H1 (cell line): ENCODE measurements around the gene ACSL4. TPM values are rescaled to one million over a fixed set of nuclear protein-coding genes. Genes with fewer than 3 reads are reported as not detected.

Source experiments
- CTCF ChIA-PET: fragments of 300-600 bp; sonication (Branson Sonifier 250); formaldehyde crosslinking; loops from one replicate; lab custom pipeline; 2021; ENCODE audit not compliant: partially characterized antibody; lab: Charles Lee
- POLR2A ChIA-PET: fragments of 300-600 bp; sonication (Branson Sonifier 250); formaldehyde crosslinking; loops from one replicate; lab custom pipeline; 2021; ENCODE audit warnings: inconsistent platforms; ENCODE audit not compliant: partially characterized antibody; lab: Charles Lee
- DNase-seq, 2 experiments: peaks; one replicate each; pipeline versions ENCODE4 v3.0.0 to v3.0.0-alpha.2; 2010 to 2022; ENCODE audit warnings: low spot score in 2 of 2, low read depth in 1 of 2, mixed read lengths in 1 of 2
- FAIRE-seq: peaks from 2 replicates; lab custom pipeline; 2011; peaks lifted over from hg19 to GRCh38; lab: Jason Lieb, UNC
- H2AFZ ChIP-seq: 2 replicates; pipeline ENCODE4 v1.8.1; 2012; ENCODE audit warnings: low read length, inconsistent platforms
- H2AK5ac ChIP-seq: 2 replicates; pipeline ENCODE4 v1.6.1; 2013; ENCODE audit warnings: low read depth, low read length
- H2BK120ac ChIP-seq: replicated peaks from 2 replicates; pipeline ENCODE3; 2013; ENCODE audit warnings: low read depth, low read length, inconsistent platforms
- H2BK12ac ChIP-seq: 2 replicates; pipeline ENCODE4 v1.6.1; 2013; ENCODE audit warnings: low read depth, low read length
- H2BK15ac ChIP-seq: 2 replicates; pipeline ENCODE4 v1.6.1; 2013; ENCODE audit warnings: low read length
- H2BK20ac ChIP-seq: 2 replicates; pipeline ENCODE4 v1.6.1; 2013; ENCODE audit warnings: low read length
- H2BK5ac ChIP-seq: 2 replicates; pipeline ENCODE4 v1.6.1; 2013; ENCODE audit warnings: low read depth, low read length
- H3K14ac ChIP-seq: 2 replicates; pipeline ENCODE4 v1.6.1; 2013; ENCODE audit warnings: inconsistent platforms; ENCODE audit not compliant: insufficient read length
- H3K18ac ChIP-seq: 2 replicates; pipeline ENCODE4 v1.6.1; 2013; ENCODE audit warnings: low read length; ENCODE audit errors: extremely low read depth
- H3K23ac ChIP-seq: 2 replicates; pipeline ENCODE4 v1.6.1; 2013; ENCODE audit warnings: inconsistent platforms; ENCODE audit not compliant: insufficient read length
- H3K23me2 ChIP-seq: 2 replicates; pipeline ENCODE4 v1.6.1; 2013; ENCODE audit warnings: low read depth, low read length
- H3K27ac ChIP-seq: 2 replicates; pipeline ENCODE4 v1.6.1; 2011; ENCODE audit warnings: low read depth, low read length, inconsistent platforms
- H3K27me3 ChIP-seq, 4 experiments: replicated peaks in 1 of 4; 1 replicate in 1 of 4; 2 replicates in 3 of 4; pipeline versions ENCODE4 v1.6.1 to v1.8.1; 2011 to 2013; ENCODE audit warnings: low read length in 3 of 4, mild to moderate bottlenecking in 3 of 4, inconsistent platforms in 2 of 4, mixed read lengths in 2 of 4, moderate library complexity in 1 of 4; ENCODE audit not compliant: control insufficient read depth in 3 of 4, insufficient read depth in 3 of 4; ENCODE audit errors: extremely low read depth in 1 of 4
- H3K36me3 ChIP-seq, 4 experiments: 2 replicates each; pipeline versions ENCODE4 v1.6.1 to v1.8.1; 2011 to 2013; ENCODE audit warnings: mild to moderate bottlenecking in 4 of 4, low read length in 3 of 4, moderate library complexity in 2 of 4, control low read depth in 1 of 4, inconsistent platforms in 1 of 4; ENCODE audit not compliant: insufficient read depth in 4 of 4, control insufficient read depth in 2 of 4
- H3K4ac ChIP-seq: replicated peaks from 2 replicates; pipeline ENCODE3; 2013; ENCODE audit warnings: low read length, low read depth, mixed read lengths, inconsistent platforms; ENCODE audit not compliant: insufficient read length
- H3K4me1 ChIP-seq, 4 experiments: replicated peaks in 1 of 4; 1 replicate in 1 of 4; 2 replicates in 3 of 4; pipeline versions ENCODE4 v1.6.1 to v1.8.1; 2011 to 2013; ENCODE audit warnings: low read length in 3 of 4, inconsistent platforms in 2 of 4, mixed read lengths in 1 of 4; ENCODE audit not compliant: insufficient read depth in 4 of 4, control insufficient read depth in 3 of 4
- H3K4me2 ChIP-seq, 2 experiments: 2 replicates each; pipeline versions ENCODE4 v1.6.1 to v1.8.1; 2011 to 2013; ENCODE audit warnings: low read depth in 2 of 2, low read length in 2 of 2, control low read depth in 1 of 2, inconsistent platforms in 1 of 2, mild to moderate bottlenecking in 1 of 2; ENCODE audit not compliant: insufficient read depth in 1 of 2
- H3K4me3 ChIP-seq, 4 experiments: fragments of 200-600, 300-600 bp in 1 of 4; sonication (generic), shearing (Covaris generic), sonication (Bioruptor Twin) in 1 of 4; 2 replicates each; pipeline versions ENCODE4 v1.5.1 to v1.8.1; 2011 to 2016; ENCODE audit warnings: low read length in 4 of 4, low read depth in 3 of 4, control low read depth in 2 of 4, inconsistent platforms in 2 of 4, mild to moderate bottlenecking in 2 of 4, mixed read lengths in 1 of 4, moderate library complexity in 1 of 4; ENCODE audit not compliant: insufficient read depth in 2 of 4; ENCODE audit errors: extremely low read depth in 1 of 4
- H3K56ac ChIP-seq: replicated peaks from 2 replicates; pipeline ENCODE3; 2013; ENCODE audit warnings: low read depth, mild to moderate bottlenecking, mixed read lengths, low read length, inconsistent platforms; ENCODE audit not compliant: insufficient read length
- H3K79me1 ChIP-seq: 2 replicates; pipeline ENCODE4 v1.6.1; 2013; ENCODE audit warnings: low read depth, low read length, control low read depth
- H3K79me2 ChIP-seq, 2 experiments: 2 replicates each; pipeline versions ENCODE4 v1.6.1 to v1.8.1; 2012 to 2013; ENCODE audit warnings: low read length in 2 of 2, mild to moderate bottlenecking in 2 of 2, inconsistent platforms in 1 of 2; ENCODE audit not compliant: insufficient read depth in 2 of 2, control insufficient read depth in 1 of 2
- H3K9ac ChIP-seq, 4 experiments: replicated peaks in 1 of 4; 1 replicate in 1 of 4; 2 replicates in 3 of 4; pipeline versions ENCODE4 v1.6.1 to v1.8.1; 2011 to 2013; ENCODE audit warnings: low read depth in 3 of 4, low read length in 3 of 4, control low read depth in 2 of 4, mild to moderate bottlenecking in 2 of 4, moderate library complexity in 2 of 4, inconsistent platforms in 1 of 4; ENCODE audit errors: extremely low read depth in 1 of 4
- H3K9me3 ChIP-seq, 2 experiments: 2 replicates each; pipeline versions ENCODE4 v1.6.1 to v1.8.1; 2012 to 2013; ENCODE audit warnings: mild to moderate bottlenecking in 2 of 2, moderate library complexity in 2 of 2, control low read depth in 1 of 2, inconsistent platforms in 1 of 2, low read depth in 1 of 2, low read length in 1 of 2, mixed read lengths in 1 of 2; ENCODE audit not compliant: insufficient read depth in 2 of 2
- H4K20me1 ChIP-seq, 2 experiments: replicated peaks in 1 of 2; 2 replicates each; pipeline versions ENCODE3 to v1.8.1; 2011 to 2013; ENCODE audit warnings: inconsistent platforms in 2 of 2, low read length in 2 of 2, mild to moderate bottlenecking in 1 of 2; ENCODE audit not compliant: insufficient read depth in 2 of 2, control insufficient read depth in 1 of 2
- H4K5ac ChIP-seq: 2 replicates; pipeline ENCODE4 v1.6.1; 2013; ENCODE audit warnings: low read length, low read depth, mixed read lengths, inconsistent platforms; ENCODE audit not compliant: insufficient read length
- H4K8ac ChIP-seq: 2 replicates; pipeline ENCODE4 v1.8.0; 2013; ENCODE audit warnings: mild to moderate bottlenecking, moderate library complexity, low read length, inconsistent platforms; ENCODE audit not compliant: insufficient read depth; ENCODE audit errors: extremely low read depth
- H4K91ac ChIP-seq: replicated peaks from 2 replicates; pipeline ENCODE3; 2013; ENCODE audit warnings: low read length, mixed read lengths, inconsistent platforms; ENCODE audit not compliant: insufficient read length
- EP300 ChIP-seq, 2 experiments: IDR thresholded peaks; 1 replicate in 1 of 2; 2 replicates in 1 of 2; pipeline ENCODE4 v1.6.1; 2011 to 2012; ENCODE audit warnings: low read depth in 2 of 2, low read length in 2 of 2, mild to moderate bottlenecking in 2 of 2, borderline replicate concordance in 1 of 2, inconsistent platforms in 1 of 2, moderate library complexity in 1 of 2
- EZH2 ChIP-seq: fragments of 200-600 bp; sonication (generic); IDR thresholded peaks from 2 replicates; pipeline ENCODE4 v1.7.1; 2012; ENCODE audit warnings: low read depth, mild to moderate bottlenecking, moderate library complexity, low read length, inconsistent platforms; ENCODE audit not compliant: severe bottlenecking
- GABPA ChIP-seq: IDR thresholded peaks from 2 replicates; pipeline ENCODE4 v1.6.1; 2011; ENCODE audit warnings: mild to moderate bottlenecking, low read length, moderate library complexity, borderline replicate concordance; ENCODE audit not compliant: insufficient read depth
- SAP30 ChIP-seq: fragments of 300-600 bp; sonication (generic); IDR thresholded peaks from 2 replicates; pipeline ENCODE4 v1.7.1; 2012; ENCODE audit warnings: low read length, moderate library complexity, mild to moderate bottlenecking, inconsistent platforms; ENCODE audit not compliant: insufficient read depth, insufficient replicate concordance
- SP2 ChIP-seq: IDR thresholded peaks from 2 replicates; pipeline ENCODE4 v1.6.1; 2012; ENCODE audit warnings: mild to moderate bottlenecking, low read length, inconsistent platforms
- WGBS, 2 experiments: shearing (Covaris generic) in 1 of 2; methylation state at CpG; one replicate each; pipeline versions ENCODE4 v1.1.6 to v1.1.7; 2013 to 2015; ENCODE audit warnings: low lambda C conversion rate in 2 of 2, mixed read lengths in 2 of 2, inconsistent platforms in 1 of 2, low coverage in 1 of 2, missing lambda C conversion rate in 1 of 2; ENCODE audit not compliant: insufficient replicate concordance in 2 of 2, insufficient coverage in 1 of 2, insufficient read length in 1 of 2; ENCODE audit errors: extremely low coverage in 1 of 2, missing lambda C conversion rate in 1 of 2; 5-methylcytosine and 5-hydroxymethylcytosine counted together
- polyA plus RNA-seq, 7 experiments: library from polyadenylated mRNA; depleted of rRNA in 3 of 7; stranded (reverse) in 5 of 7; unstranded in 2 of 7; fragments of >200 nt in 5 of 7; fragments of 200-250 nt in 2 of 7; gene quantifications; 1 replicate in 5 of 7; 2 replicates in 1 of 7; 4 replicates in 1 of 7; pipeline versions ENCODE4 v1.2.1 to v1.2.3, GENCODE V29; 2011 to 2013; ENCODE audit warnings: missing spikeins in 2 of 7, mixed read lengths in 2 of 7
- total RNA-seq: library from RNA; stranded (reverse); fragmentation: NEBNext Ultra II Directional; extraction: Animal tissue kit (Norgen Biotek cat#: 25700); gene quantifications from 2 replicates; pipeline ENCODE4 v1.2.1, GENCODE V29; 2021

The ACSL4 gene
- total and polyA plus RNA-seq, 2 of the 8 experiments (the other 6 are each of a cell fraction or from before 2014, with no cell fraction given) = 11.3 to 47.0 TPM

- Histone ChIP-seq H3K27me3 (no peaks in the 10 kb centered on the region), H3K36me3 (no peaks in the 10 kb centered on the region), H2BK12ac (no peak overlapping the region), H3K4ac (no peak overlapping the region), H2BK120ac (no peak overlapping the region), H2AFZ (no peak overlapping the region), H4K5ac (no peak overlapping the region), H4K8ac (no peak overlapping the region), H3K18ac (no peak overlapping the region), H3K4me1 (no peaks in the 10 kb centered on the region), H2BK20ac (no peak overlapping the region), H3K9me3 (peaks cover 0 to 4% of the 10 kb centered on the region in 2 experiments; a peak in 1 of 4 replicates), H2BK15ac (no peak overlapping the region), H3K4me2 (no peak overlapping the region), H3K4me3 (no peak overlapping the region), H2BK5ac (no peak overlapping the region), H3K23me2 (no peaks in the 10 kb centered on the region), H2AK5ac (no peak overlapping the region), H3K9ac (no peak overlapping the region), H3K14ac (no peak overlapping the region), H4K20me1 (no peaks in the 10 kb centered on the region), H3K27ac (no peak overlapping the region), H3K23ac (no peak overlapping the region), H3K79me1 (no peaks in the 10 kb centered on the region), H4K91ac (no peak overlapping the region), H3K79me2 (no peaks in the 10 kb centered on the region), H3K56ac (no peak overlapping the region)
- TF ChIP-seq EZH2 = no peak
- TF ChIP-seq SAP30 = no peak
- TF ChIP-seq SP2 = no peak
- no peak for TF ChIP-seq EP300 (IDR thresholded peaks at IDR 0.05; ENCODE audit: borderline replicate concordance in 1 of 2, low read depth in 2 of 2, low read length in 2 of 2)
- no peak for TF ChIP-seq GABPA
- CTCF ChIA-PET = interaction anchor here (0.8 to 1.9 kb wide), 3 partner anchors 9 to 158 kb away, joined by 3 to 5 read pairs (median 4); no protein-coding TSS in a partner anchor
- DNase-seq (no peak), FAIRE-seq (no peak)
- POLR2A ChIA-PET = no interaction called here
- WGBS, 2 experiments = 100% methylated on average over 1 of the region's 2 CpGs; no CpG with 5 or more reads in 1 of the 2 experiments
These were observed 89.4 kb downstream of the ACSL4 start for GRCh38 chrX:109643687-109644086.
